ENCODE data around the gene KDM4D. TPM values are rescaled to one million over a fixed set of nuclear protein-coding genes. Genes with fewer than 3 reads are reported as not detected.

Gene KDM4D
- polyA plus RNA-seq, 1 donor (not counting 4 experiments of a cell fraction or from before 2014, with no cell fraction given), result 1.1 TPM

GRCh38 chr11:95045812-95046211 is 72.3 kb downstream of the KDM4D start:
- DNase-seq (ENCODE audit: low read depth, low spot score) (no peak), FAIRE-seq (no peak)
- no peaks in the 10 kb centered on the region for H3K9me3 ChIP-seq (ENCODE audit: control insufficient read depth, low read depth, low read length)
- no peaks in the 10 kb centered on the region for H3K9me1 ChIP-seq (ENCODE audit: control insufficient read depth, extremely low read depth, insufficient read depth, low read length)
- H2AFZ ChIP-seq (ENCODE audit: control insufficient read depth, low read length), result no peak overlapping the region
- TF ChIP-seq EZH2 (IDR thresholded peaks at IDR 0.05; ENCODE audit: low read length), result no peak
- no peaks in the 10 kb centered on the region for H4K20me1 ChIP-seq (ENCODE audit: control insufficient read depth, extremely low read depth, insufficient read depth, low read length)
- no peaks in the 10 kb centered on the region for H3K79me2 ChIP-seq (ENCODE audit: control insufficient read depth, insufficient read depth, low read length)
- dilution Hi-C loops (cut with MboI; ENCODE audit: extremely low pct_ligation_motif_present, low sequenced_read_pairs), result no loop called here
- H3K9ac ChIP-seq (ENCODE audit: control insufficient read depth, extremely low read depth, insufficient read depth, low read length), result no peak overlapping the region
- peaks cover 8% of the 10 kb centered on the region for H3K27me3 ChIP-seq (ENCODE audit: control insufficient read depth, extremely low read depth, insufficient read depth, low read length)
- H3K4me3 ChIP-seq (ENCODE audit: control insufficient read depth in 2 of 3, extremely low read depth in 1 of 3, insufficient read depth in 2 of 3, low read depth in 1 of 3, low read length in 3 of 3), result no peak overlapping the region
- H3K36me3 ChIP-seq (ENCODE audit: control insufficient read depth in 2 of 2, extremely low read depth in 1 of 2, insufficient read depth in 2 of 2, low read length in 2 of 2), result no peaks in the 10 kb centered on the region
- no peak overlapping the region for H3K4me2 ChIP-seq (ENCODE audit: control insufficient read depth, extremely low read depth, insufficient read depth, low read depth, low read length)
- no peak overlapping the region for H3K27ac ChIP-seq (ENCODE audit: control insufficient read depth, insufficient read depth, low read length)
- no peaks in the 10 kb centered on the region for H3K4me1 ChIP-seq (ENCODE audit: control insufficient read depth, extremely low read depth, insufficient read depth, low read length)

Other genes starting within 250 kb of the KDM4D start
- gene AMOTL1, start 205.4 kb upstream of the KDM4D start, polyA plus RNA-seq, result 62.4 to 110 TPM (median 86.5 TPM) in 3 replicates
- gene CWC15, start 153 bp upstream of the KDM4D start, polyA plus RNA-seq, result 29.8 to 56.3 TPM (median 35.3 TPM) in 3 replicates
- gene KDM4E, start 51.5 kb downstream of the KDM4D start, polyA plus RNA-seq, result not detected in 3 replicates
- gene KDM4F, start 75.7 kb downstream of the KDM4D start, polyA plus RNA-seq, result not detected in 3 replicates
- gene SRSF8, start 93.2 kb downstream of the KDM4D start, polyA plus RNA-seq, result 37.8 to 47.7 TPM (median 43.0 TPM) in 3 replicates
- gene ENDOD1, start 116.1 kb downstream of the KDM4D start, polyA plus RNA-seq, result 27.2 to 36.0 TPM (median 35.5 TPM) in 3 replicates

All from keratinocyte (primary cell).